ENCODE results near the gene NR2E3. TPM values are rescaled to one million over a fixed set of nuclear protein-coding genes. Genes with fewer than 3 reads are reported as not detected.

NR2E3 gene
- total RNA-seq, 1 experiment from 2014 or later, result not detected

- no peak for DNase-seq (ENCODE audit: low spot score)
- Histone ChIP-seq H3K9me3 (ENCODE audit: low read depth, low read length, poor library complexity, severe bottlenecking) (peaks cover 3% of the 10 kb centered on the region), H3K36me3 (ENCODE audit: insufficient read depth, low read length, poor library complexity, severe bottlenecking) (no peaks in the 10 kb centered on the region), H3K27ac (ENCODE audit: low read depth, low read length, poor library complexity, severe bottlenecking) (no peak overlapping the region), H3K27me3 (replicated peaks; ENCODE audit: insufficient read depth, low read depth, low read length, poor library complexity) (no peaks in the 10 kb centered on the region), H3K4me3 (ENCODE audit: low read depth, low read length, poor library complexity, severe bottlenecking) (no peak overlapping the region), H3K4me1 (ENCODE audit: insufficient read depth, low read length, poor library complexity, severe bottlenecking) (no peaks in the 10 kb centered on the region)
- CTCF ChIA-PET, result no interaction called here
- TF ChIP-seq EZH2 (IDR thresholded peaks at IDR 0.05; ENCODE audit: borderline replicate concordance, low read depth, low read length, poor library complexity, severe bottlenecking), result no peak
- TF ChIP-seq CTCF (conservative IDR thresholded peaks at IDR 0.05; ENCODE audit: low read depth, low read length), result no peak
- BruUV-seq (replicated peaks), result no TSS peak
- intact Hi-C loops (cut with micrococcal nuclease; ENCODE audit: unreplicated experiment), result no loop called here
- POLR2A ChIA-PET (ENCODE audit: low non-redundant PET), result no interaction called here
Measured at GRCh38 chr15:71820127-71820526, 9.8 kb downstream of the NR2E3 start.

- ChIA-PET CTCF (no interaction called here), POLR2A (ENCODE audit: low non-redundant PET) (no interaction called here)
- intact Hi-C loops (cut with micrococcal nuclease; ENCODE audit: unreplicated experiment), result no loop called here
- TF ChIP-seq EZH2 (IDR thresholded peaks at IDR 0.05; ENCODE audit: borderline replicate concordance, low read depth, low read length, poor library complexity, severe bottlenecking), result no peak
- no peak for TF ChIP-seq CTCF (conservative IDR thresholded peaks at IDR 0.05; ENCODE audit: low read depth, low read length)
- Histone ChIP-seq H3K4me1 (ENCODE audit: insufficient read depth, low read length, poor library complexity, severe bottlenecking) (no peaks in the 10 kb centered on the region), H3K36me3 (ENCODE audit: insufficient read depth, low read length, poor library complexity, severe bottlenecking) (no peaks in the 10 kb centered on the region), H3K27me3 (replicated peaks; ENCODE audit: insufficient read depth, low read depth, low read length, poor library complexity) (no peaks in the 10 kb centered on the region), H3K4me3 (ENCODE audit: low read depth, low read length, poor library complexity, severe bottlenecking) (no peak overlapping the region), H3K27ac (ENCODE audit: low read depth, low read length, poor library complexity, severe bottlenecking) (no peak overlapping the region), H3K9me3 (ENCODE audit: low read depth, low read length, poor library complexity, severe bottlenecking) (peaks cover 3% of the 10 kb centered on the region)
- no TSS peak for BruUV-seq (replicated peaks)
- no peak for DNase-seq (ENCODE audit: low spot score)
Measured at GRCh38 chr15:71821547-71822129, 11.3 kb downstream of the NR2E3 start.

GRCh38 chr15:71822890-71823630, 12.7 kb downstream of the NR2E3 start:
- Histone ChIP-seq H3K4me1 (ENCODE audit: insufficient read depth, low read length, poor library complexity, severe bottlenecking) (no peaks in the 10 kb centered on the region), H3K27ac (ENCODE audit: low read depth, low read length, poor library complexity, severe bottlenecking) (no peak overlapping the region), H3K36me3 (ENCODE audit: insufficient read depth, low read length, poor library complexity, severe bottlenecking) (no peaks in the 10 kb centered on the region), H3K27me3 (replicated peaks; ENCODE audit: insufficient read depth, low read depth, low read length, poor library complexity) (no peaks in the 10 kb centered on the region), H3K4me3 (ENCODE audit: low read depth, low read length, poor library complexity, severe bottlenecking) (no peak overlapping the region), H3K9me3 (ENCODE audit: low read depth, low read length, poor library complexity, severe bottlenecking) (peaks cover 3% of the 10 kb centered on the region)
- ChIA-PET POLR2A (ENCODE audit: low non-redundant PET) (no interaction called here), CTCF (no interaction called here)
- BruUV-seq (replicated peaks), result no TSS peak
- TF ChIP-seq EZH2 (IDR thresholded peaks at IDR 0.05; ENCODE audit: borderline replicate concordance, low read depth, low read length, poor library complexity, severe bottlenecking) (no peak), CTCF (conservative IDR thresholded peaks at IDR 0.05; ENCODE audit: low read depth, low read length) (no peak)
- intact Hi-C loops (cut with micrococcal nuclease; ENCODE audit: unreplicated experiment), result no loop called here
- no peak for DNase-seq (ENCODE audit: low spot score)

Data from A673 (cell line).